Esophagus muscularis mucosa (tissue), 3 donors: Measurements from ENCODE around the gene FFAR2.

Source experiments
- CTCF ChIP-seq, 3 experiments: fragments of 200-600 bp in 2 of 3; fragments of 450-650 bp in 1 of 3; sonication (generic) in 2 of 3; IDR thresholded peaks; one replicate each; pipeline ENCODE4 v1.5.1; 2017 to 2019; ENCODE audit warnings: antibody characterized with exemption in 3 of 3, mild to moderate bottlenecking in 2 of 3, moderate library complexity in 1 of 3
- POLR2AphosphoS5 ChIP-seq, 2 donors: sonication (generic); formaldehyde crosslinking; IDR thresholded peaks; one replicate each; pipeline ENCODE4 v1.6.1; 2017; ENCODE audit warnings: antibody characterized with exemption in 2 of 2

GRCh38 chr19:35431145-35431807, 16.8 kb upstream of the FFAR2 start:
- TF ChIP-seq CTCF (IDR thresholded peaks at IDR 0.05) = no peak
- no peak for TF ChIP-seq POLR2AphosphoS5 (IDR thresholded peaks at IDR 0.05)
